Fibroblast of villous mesenchyme (primary cell): ENCODE measurements around the gene MYBPHL. TPM values are rescaled to one million over a fixed set of nuclear protein-coding genes. Genes with fewer than 3 reads are reported as not detected.

ENCODE experiments used
- DNase-seq: peaks from one replicate; pipeline ENCODE4 v3.0.0-alpha.2; 2010; ENCODE audit warnings: low read depth
- H3K4me3 ChIP-seq: 2 replicates; pipeline ENCODE4 v1.5.1; 2011; ENCODE audit warnings: low read depth, mild to moderate bottlenecking, low read length
- CTCF ChIP-seq: IDR thresholded peaks from 2 replicates; pipeline ENCODE4 v1.5.1; 2012; ENCODE audit warnings: low read depth, mild to moderate bottlenecking, low read length; ENCODE audit not compliant: insufficient read depth
- total RNA-seq: library from RNA; depleted of rRNA; stranded (reverse); fragments of >200 nt; gene quantifications from 2 replicates; pipeline ENCODE4 v1.2.3, GENCODE V29; 2012

The MYBPHL gene
- total RNA-seq, 1 donor = not detected

- peak within 1 kb of the TSS; percentile 53 for H3K4me3 ChIP-seq
- peak; percentile 65 for DNase-seq
These were observed 57.8 kb downstream of the MYBPHL start, which contains the start of gene CELSR2 for GRCh38 chr1:109248797-109249629. Gene CELSR2, plus strand, starts transcription at chr1:109249539. Its CDS starts 541 bp downstream, at chr1:109250080.

GRCh38 chr1:109248444-109248796 lies 58.4 kb downstream of the MYBPHL start:
- no peak overlapping the region for H3K4me3 ChIP-seq
- TF ChIP-seq CTCF = no peak
- DNase-seq = no peak

More at GRCh38 chr1:109248797-109249629, 57.8 kb downstream of the MYBPHL start, which contains the start of gene CELSR2:
- no peak for TF ChIP-seq CTCF

GRCh38 chr1:109247401-109248365 lies 59.1 kb downstream of the MYBPHL start:
- H3K4me3 ChIP-seq = no peak overlapping the region
- no peak for TF ChIP-seq CTCF
- DNase-seq = no peak

- H3K4me3 ChIP-seq = no peak overlapping the region
- TF ChIP-seq CTCF = no peak
- DNase-seq = no peak
These were observed 60.7 kb downstream of the MYBPHL start for GRCh38 chr1:109246141-109246551.

- DNase-seq = no peak
- no peak overlapping the region for H3K4me3 ChIP-seq
- TF ChIP-seq CTCF = no peak
These were observed 62.8 kb downstream of the MYBPHL start for GRCh38 chr1:109243860-109244552.

- no peak for TF ChIP-seq CTCF
- DNase-seq = no peak
- no peak overlapping the region for H3K4me3 ChIP-seq
These were observed 63.6 kb downstream of the MYBPHL start for GRCh38 chr1:109243221-109243620.
